GM12873 (cell line): ENCODE results near the gene SERPINA12.

ENCODE experiments used
- TF ChIP-seq, protein P1 (sequence below): IDR thresholded peaks from 2 replicates; pipeline ENCODE4 v1.5.1; 2012; ENCODE audit warnings: low read depth, mild to moderate bottlenecking, moderate library complexity, low read length, control low read depth; ENCODE audit not compliant: insufficient read depth; ENCODE audit errors: missing control alignments

The SERPINA12 gene

DNA sequence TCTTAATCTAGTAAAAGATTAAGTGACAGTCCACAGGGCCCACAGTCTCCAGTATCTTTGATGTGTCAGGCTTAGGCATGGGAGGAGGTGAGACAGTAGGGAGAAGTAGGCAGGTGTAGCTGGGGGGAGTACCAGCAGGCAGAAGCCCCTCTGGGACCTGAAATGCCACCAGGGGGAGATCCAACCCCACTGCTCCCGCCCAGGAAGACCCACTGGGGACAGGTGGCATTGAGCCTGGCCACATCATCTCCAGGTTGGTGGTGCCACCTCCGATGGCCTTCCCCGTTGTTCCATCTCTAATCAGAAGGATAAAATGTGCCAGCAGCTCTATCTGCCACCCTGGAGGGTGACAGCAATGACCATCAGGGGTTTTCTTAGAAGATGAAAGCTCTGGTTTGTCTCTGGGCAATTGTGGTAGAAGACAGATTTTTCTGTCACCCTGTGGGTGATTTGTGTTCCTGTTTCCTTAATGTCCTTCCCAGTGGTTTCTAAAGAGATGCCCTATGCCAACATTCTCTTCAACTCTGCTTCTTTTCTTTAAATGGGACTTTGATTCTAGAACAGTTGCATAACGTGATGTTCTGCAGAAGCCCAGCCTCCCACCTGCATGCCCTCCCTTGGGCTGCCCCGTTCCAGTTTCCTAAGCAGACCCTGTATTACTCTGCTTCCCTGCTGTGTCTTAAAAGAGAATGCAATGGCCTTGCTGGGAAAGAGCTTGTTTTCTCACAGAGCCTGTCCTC is 12.3 kb upstream of the SERPINA12 start:
- TF ChIP-seq, protein P1, sequence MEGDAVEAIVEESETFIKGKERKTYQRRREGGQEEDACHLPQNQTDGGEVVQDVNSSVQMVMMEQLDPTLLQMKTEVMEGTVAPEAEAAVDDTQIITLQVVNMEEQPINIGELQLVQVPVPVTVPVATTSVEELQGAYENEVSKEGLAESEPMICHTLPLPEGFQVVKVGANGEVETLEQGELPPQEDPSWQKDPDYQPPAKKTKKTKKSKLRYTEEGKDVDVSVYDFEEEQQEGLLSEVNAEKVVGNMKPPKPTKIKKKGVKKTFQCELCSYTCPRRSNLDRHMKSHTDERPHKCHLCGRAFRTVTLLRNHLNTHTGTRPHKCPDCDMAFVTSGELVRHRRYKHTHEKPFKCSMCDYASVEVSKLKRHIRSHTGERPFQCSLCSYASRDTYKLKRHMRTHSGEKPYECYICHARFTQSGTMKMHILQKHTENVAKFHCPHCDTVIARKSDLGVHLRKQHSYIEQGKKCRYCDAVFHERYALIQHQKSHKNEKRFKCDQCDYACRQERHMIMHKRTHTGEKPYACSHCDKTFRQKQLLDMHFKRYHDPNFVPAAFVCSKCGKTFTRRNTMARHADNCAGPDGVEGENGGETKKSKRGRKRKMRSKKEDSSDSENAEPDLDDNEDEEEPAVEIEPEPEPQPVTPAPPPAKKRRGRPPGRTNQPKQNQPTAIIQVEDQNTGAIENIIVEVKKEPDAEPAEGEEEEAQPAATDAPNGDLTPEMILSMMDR, result no peak

DNA sequence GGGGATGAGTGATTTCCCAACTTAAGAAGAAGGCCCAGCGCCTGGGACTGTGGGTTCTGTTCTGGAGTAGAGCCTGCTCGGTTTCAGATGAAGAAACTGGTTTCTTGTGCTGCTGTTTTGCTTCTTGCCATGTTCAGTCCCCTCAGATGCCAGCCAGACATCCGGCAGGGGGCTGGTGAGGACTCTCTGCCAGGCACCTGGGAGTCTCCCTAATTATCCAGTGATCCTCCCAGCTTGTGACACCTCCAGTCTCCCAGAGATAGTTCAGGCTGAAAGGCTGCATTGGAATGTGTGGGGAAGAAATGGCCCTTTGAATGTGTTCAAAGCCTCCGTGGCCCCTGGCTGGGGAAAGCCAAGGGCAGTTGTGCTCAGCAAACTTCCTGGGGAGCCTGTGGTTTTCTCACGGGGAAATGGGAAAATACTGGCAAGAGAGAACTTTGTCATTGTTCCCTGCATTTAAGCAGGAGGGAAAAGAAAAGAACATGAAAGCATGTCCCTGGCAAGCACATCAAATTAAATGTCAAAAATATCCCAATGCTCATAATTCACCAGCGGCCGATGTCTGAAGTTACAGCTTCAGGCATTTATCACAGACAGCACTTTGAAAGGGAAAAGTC is 8.5 kb upstream of the SERPINA12 start:
- TF ChIP-seq, protein P1, result no peak

DNA sequence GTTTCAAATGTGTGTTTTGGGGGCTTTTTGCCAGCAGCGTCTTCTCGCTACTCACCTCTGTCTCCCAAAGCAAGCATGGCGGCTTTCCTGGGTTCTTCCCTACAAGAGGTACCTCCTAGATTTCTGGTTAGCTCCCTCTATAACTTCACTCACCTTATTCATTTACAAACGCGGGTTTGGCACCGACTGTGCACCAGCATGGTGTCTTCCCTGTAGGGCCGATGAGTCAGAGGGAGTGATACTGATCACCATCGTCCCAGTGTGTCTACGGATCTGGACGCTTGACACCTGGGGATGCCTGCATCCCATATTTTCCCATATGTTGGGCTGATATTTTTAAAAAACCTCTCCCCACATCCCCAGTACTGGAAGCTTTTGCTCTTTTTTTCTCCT is 8.0 kb upstream of the SERPINA12 start:
- TF ChIP-seq, protein P1, result no peak

DNA sequence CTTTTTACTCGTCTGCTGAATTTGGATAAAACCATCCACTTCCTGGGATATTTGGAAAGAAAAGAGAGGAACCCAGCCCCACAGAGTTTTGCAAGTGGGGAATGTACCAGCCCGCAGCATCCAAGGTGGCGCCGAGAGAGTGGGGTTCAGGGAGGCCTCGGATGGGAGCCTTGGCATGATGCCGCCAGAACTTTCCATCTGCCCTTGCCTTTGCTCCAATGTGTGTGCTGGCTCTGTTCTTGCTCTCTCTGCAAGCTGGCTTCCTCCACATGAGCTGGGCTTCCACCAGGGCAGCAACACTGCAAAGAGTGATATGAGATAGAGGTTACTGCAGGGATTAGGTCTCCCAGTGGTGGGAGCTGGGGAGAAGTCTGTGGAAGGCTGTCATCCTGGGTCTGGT is 6.6 kb upstream of the SERPINA12 start:
- TF ChIP-seq, protein P1, result no peak

DNA sequence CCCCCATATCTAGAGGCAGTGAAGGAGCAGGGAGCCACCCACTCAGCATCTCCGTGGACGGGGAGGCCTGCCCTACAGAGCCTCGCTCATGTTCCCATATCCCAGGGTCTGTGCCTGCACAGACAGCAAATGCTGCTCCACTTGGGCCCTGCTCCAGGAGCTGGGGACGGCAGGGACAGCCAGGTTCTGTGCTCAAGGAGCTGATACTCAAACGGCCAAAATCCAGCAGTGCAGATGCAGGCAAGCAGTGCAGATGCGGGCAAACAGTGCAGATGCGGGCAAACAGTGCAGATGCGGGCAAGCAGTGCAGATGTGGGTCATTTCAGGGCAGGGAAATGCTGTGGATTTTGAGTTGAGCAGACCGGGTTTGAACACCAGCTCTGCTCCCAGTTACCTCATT is 6.2 kb upstream of the SERPINA12 start:
- TF ChIP-seq, protein P1, result no peak

DNA sequence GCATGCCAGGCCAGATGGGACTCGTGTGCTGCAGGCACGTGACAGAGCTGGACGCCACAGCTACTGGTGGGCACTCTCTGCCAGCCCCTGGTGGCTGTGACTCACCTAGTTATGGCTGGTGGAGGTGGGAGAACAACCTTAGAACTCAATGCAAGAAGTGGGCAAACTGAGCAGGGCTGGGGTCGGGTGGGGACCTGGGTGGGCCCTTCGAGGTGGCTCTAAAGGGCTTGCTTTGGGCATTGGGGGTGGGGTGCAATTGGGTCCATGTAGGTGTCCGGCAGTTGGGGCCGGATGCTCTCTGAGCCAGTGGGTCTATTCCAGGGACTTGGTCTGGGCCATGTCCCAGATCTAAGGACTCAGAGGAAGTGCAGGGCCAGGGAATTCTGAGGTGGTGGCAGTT is 5.1 kb upstream of the SERPINA12 start:
- TF ChIP-seq, protein P1, result no peak

DNA sequence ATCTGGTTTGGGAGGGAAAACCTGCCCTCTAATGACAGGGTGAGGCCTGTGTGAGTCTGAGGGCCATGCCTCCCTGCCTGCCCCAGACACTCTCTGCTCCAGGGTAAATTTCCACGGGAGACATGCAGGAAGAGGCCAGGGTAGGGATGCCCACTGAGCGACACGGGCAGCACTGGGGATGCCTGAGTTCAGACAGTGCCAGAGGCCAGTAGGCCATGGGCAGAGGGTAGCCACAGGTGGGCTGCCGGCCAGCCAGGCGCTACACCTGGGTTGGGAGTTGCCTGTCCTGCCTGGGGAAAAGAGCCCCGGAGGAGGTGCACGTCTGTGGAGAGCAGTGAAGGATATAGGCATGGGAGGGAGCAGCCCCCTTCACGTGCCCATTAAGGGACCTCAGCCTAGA is 3.6 kb downstream of the SERPINA12 start:
- TF ChIP-seq, protein P1, result no peak
